Activated CD8-positive, alpha-beta memory T cell treated with anti-CD3 and anti-CD28 coated beads, Interleukin-2, amount 50 U/mL, for 4 hours (primary cell): ENCODE measurements around the gene AOPEP.
"Not testable (repeated sequence)": the region's sequence is repeated elsewhere in the genome, so short reads cannot be mapped to it uniquely, and the experiment has no call there.

Experiments
- DNase-seq: peaks from one replicate; pipeline ENCODE4 v3.0.0-alpha.2; 2020

AOPEP gene

DNA sequence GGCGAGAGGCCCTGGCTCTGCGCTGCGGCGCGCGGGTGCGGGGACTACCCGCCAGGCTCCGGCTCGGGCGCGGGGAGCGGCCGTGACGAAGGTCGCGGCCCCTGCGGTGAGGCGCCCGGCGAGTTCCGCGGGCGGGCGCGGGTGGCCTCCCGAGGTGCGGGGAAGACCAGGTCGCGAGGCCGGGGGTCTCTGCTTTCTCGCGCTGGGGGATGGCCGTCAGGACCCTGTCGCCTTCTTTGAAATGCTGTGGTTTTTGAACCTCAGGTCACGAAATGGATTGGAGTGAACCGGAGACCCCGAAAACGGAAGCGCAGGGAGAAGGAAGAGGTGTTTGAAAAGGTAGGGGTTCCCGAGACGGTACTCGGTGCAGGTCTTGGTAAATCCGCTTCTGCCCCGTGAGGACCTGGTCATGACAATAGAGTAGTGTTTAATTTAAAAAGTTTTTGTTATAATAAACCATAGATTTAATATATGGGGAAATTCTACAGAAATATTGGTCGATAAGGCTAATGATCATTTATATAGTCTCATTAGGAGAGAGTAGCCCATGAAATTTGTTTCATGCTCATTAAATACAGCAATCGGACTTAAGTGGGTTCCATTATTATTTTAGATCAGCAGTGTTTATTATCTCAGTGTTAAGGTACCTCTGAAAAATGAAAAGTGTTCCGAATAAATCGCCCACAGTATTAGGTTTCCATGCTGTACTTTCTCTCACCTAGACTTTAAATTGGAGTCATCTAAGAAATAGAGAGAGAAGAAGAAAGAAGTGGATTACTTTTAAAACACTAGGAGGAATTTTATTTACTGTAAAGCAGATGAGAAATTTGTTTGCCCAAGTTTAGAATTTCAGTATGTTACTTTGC, 279.0 kb downstream of the AOPEP start:
- DNase-seq, result no peak

DNA sequence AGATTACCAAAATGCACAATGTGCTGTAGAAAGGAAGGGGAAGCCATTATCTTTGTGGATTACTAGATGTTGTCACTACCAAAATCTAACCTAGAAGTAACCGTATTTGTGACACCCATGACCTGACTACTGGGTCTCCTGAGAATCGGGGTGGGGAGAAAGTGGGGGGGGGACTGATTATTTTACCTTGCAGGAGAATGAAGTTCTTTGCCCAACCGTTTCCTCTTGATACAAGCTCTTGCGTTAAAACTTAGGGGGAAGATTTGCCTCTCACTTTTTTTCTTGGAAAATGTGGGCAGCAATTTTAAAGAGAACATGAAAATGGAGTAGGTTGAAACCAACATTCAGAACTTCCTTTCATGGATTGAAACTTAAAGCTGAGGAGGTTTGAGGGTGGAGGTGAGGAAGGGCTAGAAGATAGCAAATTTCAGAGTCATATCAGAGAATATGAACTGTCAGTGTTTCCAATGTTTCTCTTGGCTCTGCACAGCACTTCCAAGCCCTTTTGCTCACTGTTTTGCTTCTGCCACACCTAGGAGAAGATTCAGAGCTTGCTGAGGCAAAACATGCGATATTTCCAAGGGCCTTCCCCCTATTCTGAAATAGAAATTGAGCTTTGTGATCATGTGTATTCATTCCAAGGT, 280.8 kb downstream of the AOPEP start:
- no peak for DNase-seq

DNA sequence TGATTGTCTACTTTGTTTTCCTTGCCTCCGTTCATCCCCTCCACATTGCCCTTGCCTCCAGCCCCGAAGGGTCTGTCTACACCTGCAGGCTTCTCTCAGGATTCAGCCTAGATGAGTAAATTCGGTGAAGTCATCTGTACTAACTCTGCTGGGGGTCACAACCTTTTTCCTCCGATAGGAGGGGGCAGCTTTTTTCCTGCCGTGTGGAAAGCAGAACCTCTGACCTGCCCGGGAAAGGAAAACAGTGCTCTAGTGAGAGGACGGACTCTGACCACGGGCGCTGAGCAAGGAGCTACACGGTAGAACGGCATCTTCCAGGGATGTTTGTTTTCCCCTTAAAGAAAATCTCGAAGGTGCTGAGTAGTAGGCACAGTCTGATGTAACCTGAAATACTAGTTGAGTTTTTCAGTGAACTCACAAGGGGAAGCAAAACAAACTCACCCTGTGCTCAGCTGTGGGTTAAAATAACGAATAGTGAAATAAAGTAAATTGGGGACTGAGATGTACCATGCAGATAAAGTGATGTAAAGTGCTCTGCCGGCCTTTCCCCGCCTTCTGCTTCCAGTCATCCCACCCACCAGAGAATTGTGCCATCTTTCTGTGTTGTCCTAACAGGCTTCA, 281.8 kb downstream of the AOPEP start:
- no peak for DNase-seq

DNA sequence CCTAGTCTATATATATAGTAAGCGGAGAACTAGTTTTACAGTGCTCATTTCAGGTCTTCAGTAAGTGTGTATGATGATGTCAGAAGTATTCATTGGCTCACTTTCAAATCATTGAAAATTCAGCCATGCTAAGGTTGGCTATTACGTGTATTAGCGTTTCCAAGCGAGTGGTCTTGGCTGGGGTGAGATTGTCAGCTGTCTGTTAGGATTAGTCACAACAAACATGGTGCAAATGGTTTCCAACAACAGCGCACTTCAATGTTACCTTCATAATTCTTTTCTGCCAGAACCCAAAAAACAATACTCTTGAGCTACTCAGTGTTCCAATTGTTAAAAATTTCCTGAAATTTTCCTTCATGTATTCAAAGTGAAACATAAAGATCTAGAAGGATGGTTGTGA, 283.0 kb downstream of the AOPEP start:
- DNase-seq, result no peak

DNA sequence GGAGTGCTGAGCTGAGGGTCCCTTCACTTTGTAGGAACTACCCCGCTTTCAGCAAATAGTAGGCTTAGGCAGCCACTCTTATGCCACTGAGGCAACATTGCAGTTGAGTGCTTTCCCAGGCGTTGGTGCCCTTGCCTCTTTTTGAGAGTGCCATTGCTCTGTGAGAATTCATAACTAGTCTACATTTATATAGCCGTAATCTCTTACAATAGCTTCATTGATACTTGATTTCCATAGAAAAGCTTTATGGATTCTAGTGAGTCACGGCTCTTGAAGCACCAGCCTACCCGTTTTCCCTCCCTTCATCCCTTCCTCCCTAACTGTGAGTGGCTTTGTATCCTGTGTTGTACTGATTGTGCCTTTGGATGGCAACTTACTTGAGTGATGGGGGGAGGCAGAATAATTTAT, 283.9 kb downstream of the AOPEP start:
- no peak for DNase-seq

DNA sequence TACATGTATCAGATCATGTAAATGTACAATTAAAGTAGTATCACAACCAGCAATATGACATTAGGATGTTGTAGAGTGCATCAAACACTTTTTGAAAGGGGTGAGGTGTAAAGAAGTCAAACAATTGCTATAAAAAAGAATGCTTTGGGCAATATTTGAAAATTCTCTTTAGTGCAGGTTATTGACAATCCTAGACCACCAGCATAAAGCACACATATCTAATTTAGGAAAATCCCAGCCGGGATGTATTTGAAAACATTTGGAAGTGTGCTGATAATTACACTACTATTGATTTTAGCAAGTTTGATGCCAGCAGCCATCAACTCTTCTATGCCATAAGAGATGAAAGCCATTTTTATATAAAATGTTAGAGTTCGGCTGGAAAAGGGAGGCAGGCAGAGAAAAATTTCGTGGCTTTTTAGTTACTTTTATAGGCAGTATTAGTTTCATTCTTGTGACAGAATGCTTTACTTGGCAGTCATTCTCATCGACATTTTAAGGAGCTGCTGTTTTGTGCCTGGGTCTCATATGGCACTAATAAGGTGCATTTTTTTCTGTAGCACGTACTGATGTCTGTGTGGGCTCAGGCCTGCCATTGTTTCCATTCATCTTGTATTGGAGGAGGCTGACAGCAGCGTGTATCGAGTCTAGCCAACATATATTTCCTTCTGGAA, 285.7 kb downstream of the AOPEP start:
- no peak for DNase-seq

DNA sequence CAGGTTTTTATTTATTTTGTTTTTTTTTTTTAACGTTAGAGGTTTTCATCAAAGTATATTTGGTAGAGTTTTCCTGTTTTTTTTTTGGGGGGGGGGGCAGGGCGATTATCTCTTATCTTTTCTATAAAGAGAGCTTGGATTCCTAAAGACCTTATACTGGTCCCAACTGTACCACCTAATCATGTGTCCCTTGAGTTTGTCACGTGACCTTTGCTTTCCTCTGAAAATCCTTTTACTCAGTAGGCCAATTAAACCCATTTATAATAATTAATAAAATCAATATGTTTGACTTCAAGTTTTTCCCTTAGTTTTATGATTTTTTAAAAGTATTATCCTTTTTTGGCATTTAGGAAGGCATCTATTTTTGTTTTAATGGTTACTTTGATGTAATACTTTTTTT, 286.4 kb downstream of the AOPEP start:
- no peak for DNase-seq

DNA sequence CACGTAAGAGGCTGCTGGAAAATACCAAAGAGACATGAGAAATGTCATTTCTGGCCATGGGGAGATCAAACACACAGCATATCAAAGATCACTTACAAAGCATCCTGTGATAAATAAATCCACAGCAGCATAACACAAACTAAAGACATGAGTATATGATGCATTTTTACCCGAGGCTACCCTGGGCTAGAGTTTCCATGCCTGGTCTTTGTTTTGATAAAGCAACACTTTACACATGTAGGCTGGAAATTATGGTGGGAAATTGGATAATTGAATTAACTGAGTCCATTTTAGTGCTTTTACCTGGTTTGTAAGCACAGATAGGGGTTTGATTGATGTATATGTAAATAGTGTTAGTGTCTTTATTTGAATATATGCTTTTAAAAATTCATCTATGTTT, 288.4 kb downstream of the AOPEP start:
- DNase-seq, result no peak

DNA sequence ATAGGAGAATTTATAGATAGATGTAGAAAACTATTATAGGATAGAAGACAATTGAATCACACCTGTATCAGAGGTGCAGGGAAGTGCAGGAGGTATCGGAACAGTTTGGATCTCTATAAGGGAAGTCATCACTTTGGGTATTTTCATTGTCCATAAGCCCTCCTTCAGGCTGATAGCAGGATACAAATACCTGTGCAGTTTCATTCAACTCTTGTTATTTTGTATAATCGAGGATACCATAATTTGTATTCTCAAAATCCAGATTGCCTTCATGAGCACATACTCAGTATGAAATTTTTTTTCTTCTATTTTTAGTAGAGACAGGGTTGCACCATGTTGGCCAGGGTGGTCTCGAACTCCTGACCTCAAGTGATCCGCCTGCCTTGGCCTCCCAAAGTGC, 289.1 kb downstream of the AOPEP start:
- DNase-seq, result no peak

DNA sequence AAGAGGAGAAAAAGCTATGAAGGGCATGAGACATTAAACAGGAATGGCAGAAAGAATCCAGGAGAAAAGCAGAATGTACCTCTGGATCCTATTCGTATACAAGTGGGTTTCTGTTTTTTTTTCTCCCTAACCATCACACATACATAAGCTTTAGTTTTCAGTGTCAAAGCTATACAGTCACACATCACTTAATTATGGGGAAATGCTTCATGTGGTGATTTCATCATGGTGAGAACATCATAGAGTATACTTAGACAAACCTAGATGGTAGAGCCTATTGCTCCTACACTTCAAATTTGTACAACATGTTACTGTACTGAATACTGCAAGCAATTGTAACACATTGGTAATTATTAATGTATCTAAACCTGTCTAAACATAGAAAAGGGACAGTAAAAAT, 290.6 kb downstream of the AOPEP start:
- DNase-seq, result no peak

DNA sequence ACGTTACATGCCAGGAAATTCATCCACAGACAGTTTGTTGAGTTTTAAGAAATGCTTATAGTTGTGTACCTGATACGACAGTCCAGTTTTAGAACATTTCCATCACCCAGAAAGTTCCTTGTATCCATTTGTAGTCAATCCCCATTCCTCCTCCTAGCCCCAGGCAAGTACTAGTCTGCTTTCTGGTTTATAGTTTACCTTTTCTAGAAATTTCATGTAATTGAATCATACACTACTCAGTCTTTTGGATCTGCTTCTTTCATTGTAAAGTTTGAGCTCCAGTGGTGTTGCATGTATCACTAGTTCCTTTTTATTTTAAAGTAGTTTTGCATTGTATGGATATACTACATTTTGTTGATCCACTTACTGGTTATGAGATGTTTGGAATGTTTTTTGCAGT, 291.2 kb downstream of the AOPEP start:
- no peak for DNase-seq

DNA sequence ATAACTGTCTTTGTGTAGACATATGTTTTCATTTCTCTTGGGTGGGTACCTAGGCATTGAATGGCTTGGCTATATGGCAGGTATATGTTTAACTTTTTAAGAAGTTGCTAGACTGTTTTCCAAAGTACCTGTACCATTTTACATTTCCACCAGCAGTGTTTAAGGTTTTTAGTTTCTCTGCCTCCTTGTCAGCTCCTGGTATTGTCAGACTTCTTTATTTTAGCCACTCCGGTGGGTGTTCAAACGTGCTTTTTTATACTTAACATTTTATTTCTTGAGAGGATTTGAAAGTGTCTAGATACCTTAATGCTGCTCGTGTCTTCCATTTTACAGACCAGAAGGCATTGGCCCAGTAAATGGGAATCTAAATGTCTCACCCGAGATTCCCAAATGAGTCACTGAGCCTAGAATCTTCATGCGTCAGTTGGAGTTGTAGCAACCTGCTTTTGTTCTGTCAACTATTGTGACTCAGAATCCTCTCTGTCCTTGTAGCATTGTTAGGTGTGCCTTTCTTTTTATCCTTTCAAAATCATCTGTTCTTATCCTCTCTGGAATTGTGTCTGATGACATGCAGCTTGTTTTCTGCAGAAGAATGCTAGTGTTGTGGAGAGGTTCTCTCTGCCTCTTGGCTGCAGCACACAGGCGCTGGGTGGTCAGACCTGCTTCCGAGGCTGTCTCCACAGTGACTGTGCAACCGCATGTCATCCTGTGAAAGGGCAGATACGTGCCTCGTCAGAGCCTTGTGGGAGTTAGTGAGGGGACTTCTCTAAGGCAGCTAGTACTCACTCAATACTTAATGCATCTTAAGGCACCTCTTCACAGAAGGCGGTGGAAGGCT, 291.8 kb downstream of the AOPEP start:
- DNase-seq, result no peak

DNA sequence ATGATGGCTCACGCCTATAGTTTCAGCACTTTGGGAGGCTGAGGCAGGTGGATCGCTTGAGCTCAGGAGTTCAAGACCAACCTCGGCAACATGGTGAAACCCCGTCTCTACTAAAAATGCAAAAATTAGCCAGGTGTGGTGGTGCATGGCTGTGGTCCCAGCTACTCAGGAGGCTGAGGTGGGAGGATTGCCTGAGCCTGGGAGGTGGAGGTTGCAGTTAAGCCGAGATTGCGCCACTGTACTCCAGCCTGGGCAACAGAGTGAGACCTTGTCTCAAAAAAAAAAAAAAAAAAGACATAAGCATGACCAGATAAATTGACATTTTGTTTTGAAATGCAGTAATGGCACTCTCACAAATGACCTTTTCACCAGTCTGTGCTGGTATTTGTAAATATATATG, 294.1 kb downstream of the AOPEP start:
- DNase-seq, result not testable (repeated sequence)

DNA sequence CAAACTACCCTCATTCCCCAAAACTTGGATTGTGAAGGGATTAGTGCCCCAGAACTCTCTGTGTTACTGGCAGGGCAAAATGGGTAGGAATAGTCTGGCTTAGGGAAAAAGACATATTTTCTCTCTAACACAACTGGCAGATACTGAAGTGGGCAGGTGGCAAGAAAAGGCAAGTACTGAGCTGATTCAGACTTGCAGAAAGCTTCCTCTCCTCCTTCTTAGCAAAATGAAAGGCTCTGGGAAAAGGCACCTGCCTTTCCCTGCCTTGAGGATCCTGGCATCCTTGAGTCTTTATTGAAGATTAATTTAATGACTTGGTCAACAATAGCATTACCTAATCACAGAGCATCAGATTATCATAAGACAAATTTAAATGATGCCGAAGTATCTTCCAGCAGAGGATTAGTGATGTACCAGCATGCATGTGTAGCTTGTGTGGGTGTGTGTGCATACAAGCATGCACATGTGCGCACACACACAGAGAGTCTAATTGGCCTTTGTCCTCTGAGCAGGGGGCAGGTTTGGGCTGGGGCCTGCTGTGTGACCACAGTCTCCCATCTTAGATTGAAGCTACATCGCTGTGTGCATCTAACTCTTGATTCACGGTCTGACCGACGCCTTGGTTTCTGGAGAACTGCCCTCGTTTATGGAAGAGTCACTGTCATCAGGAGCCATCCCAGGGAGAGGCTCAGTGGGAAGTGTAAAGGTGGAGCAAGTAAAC, 294.8 kb downstream of the AOPEP start:
- DNase-seq, result no peak

DNA sequence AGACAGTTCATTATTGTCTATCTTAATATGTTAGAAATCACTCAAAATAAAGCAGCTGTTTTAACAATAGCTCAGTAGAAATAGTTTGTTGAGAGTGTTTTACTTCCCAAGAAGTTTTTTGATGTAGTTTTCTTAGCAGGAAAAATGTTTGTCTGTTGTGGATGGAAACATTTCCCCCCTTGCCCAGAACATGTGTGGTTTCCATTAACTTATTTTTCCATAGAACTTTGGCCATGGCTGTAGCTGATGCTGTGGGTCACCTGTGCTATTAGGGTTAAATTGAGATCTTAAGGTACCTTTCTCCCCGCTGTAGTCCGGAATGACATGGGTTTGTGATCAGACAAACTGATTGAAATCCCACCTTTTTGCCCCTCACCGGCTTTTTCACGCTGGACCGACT, 296.2 kb downstream of the AOPEP start:
- no peak for DNase-seq

DNA sequence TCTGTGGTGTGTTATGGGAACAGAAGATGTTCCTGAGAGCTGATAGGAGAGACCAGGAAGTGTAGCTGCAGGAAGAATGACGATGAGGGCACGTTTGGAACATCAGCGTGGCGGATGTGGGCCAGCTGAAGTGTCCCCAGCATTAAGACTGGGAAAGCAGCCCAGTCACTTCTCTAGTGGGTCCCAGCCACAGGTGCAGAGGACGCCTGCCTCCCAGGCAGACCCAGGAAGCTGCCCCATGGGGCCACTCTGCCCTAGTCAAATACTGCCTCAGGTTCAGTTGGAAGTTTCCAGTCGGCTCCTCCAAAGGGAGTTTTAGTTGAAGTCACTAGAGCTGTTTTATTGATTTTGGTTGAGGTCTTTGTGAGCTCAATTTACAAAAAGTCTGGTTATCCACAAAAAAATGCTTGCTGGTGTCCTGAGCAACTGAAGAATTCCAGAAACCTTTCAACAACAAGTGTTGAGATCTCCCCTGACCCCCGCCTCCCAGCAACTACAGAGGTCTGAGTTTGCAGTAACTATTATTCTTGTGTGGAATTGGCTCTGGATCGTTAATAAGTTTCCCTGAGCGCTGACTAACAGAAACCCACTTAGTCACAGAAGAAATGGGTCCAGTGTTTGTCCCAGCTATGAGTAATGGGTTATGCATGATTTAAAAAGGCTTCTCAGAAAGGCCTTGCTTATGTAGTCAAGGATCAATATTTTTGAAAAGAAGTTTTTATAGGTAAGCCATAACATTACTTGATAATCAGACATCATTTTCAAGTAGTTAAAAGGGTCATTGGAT, 296.9 kb downstream of the AOPEP start:
- no peak for DNase-seq

DNA sequence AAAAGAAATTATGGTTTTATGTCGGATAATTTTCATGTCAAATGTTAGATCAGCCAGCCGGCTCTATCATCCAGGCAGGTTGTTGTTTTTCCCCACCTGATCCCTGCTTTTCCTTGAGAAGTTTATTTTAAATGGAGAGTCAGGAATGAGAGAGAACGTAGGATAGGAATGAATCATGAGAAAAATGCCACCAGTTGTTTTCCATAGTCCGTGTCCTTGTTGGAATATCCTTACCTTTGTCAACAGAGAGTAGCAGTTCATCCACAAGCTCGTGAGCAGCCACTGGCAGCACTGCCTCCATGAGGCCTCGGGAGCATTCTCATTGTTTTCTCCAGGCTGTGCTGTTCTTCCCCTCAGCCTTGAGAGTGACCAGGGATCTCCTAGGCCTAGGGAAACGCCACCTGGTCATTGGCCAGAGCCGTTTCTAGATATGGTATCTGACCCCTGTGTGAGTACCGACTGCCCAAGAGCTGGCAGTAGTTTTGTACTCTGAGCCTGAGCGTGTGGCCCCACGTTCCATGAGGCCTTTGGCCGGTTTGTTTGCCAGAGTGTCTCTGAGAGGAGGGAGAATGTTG, 297.7 kb downstream of the AOPEP start:
- DNase-seq, result no peak

DNA sequence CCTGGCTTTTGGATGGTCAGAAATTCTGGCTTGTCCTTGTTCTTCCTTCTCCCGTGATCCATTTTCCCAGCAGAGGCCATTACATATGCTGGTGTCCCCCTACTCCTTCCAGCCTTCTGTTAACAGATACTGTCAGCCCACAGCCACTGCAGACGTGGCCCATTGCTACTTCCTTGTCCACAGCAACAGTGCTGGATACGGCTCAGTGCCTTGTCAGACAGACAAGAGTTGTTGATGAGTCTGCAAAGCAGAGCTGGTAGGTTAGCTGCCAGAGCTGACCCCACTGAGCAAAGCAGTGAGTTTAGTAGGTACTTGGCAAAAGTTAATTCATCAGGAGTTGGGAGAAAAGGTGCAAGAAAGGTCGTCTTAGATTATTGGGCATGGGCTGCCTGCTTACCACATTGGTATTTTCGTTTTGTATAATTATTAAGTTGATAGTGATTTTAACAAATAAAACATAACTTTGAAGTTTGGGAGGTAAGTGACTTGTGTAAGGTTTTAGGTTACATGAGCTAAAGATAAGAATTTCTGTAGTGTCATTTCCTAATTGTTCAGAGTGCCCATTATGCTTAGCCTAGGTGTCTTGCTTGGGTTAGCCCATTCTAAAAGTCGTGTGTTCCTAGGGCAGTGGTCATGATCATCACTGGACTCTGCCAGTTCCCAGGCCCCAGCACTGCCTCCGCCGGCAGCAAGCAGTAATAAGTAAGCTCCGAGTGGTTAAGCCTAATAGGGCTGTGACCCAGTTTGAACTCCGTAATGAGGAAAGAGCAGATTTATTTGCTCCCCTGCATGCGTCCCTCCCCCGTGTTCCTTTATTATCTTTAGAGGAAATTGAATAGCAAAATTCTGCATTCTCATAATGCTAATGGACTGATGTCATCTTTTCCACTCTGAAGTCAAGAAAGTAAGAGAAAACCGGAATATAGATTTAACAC, 299.0 kb downstream of the AOPEP start:
- DNase-seq, result no peak

DNA sequence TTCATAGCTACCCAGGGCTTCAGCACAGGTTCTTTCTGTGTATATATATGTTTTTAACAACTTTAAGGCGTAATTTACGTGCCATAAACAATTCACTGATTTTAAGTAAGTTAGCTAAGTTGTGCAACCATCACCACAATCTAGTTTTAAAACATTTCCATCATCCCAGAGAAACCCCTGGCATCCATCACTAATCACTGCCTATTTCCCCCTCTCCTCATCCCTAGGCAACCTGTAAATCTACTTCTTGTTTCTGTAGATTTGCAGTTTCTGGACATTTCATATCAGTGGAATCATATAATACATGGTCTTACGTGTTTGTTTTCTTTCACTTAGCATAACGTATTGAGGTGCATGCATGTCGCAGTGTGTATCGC, 299.6 kb downstream of the AOPEP start:
- no peak for DNase-seq
